NCI-H460 (cell line): ENCODE measurements around the gene VRK3. TPM values are rescaled to one million over a fixed set of nuclear protein-coding genes. Genes with fewer than 3 reads are reported as not detected.
"Not testable (repeated sequence)": the region's sequence is repeated elsewhere in the genome, so short reads cannot be mapped to it uniquely, and the experiment has no call there.

Experiments used
- DNase-seq: peaks from one replicate; pipeline ENCODE4 v3.0.0-alpha.2; 2016; ENCODE audit warnings: low read depth; ENCODE audit errors: extremely low read depth
- polyA plus RNA-seq: library from polyadenylated mRNA; depleted of rRNA; stranded (reverse); fragments of >200 nt; gene quantifications from 2 replicates; pipeline ENCODE4 v1.2.3, GENCODE V29; 2014; cell fraction: nucleus; rRNA removed
- total RNA-seq: library from RNA; depleted of rRNA; stranded (reverse); fragments of >200 nt; shearing (Covaris generic); gene quantifications from 2 replicates; pipeline ENCODE4 v1.2.3, GENCODE V29; 2014; rRNA removed

Gene VRK3, protein sequence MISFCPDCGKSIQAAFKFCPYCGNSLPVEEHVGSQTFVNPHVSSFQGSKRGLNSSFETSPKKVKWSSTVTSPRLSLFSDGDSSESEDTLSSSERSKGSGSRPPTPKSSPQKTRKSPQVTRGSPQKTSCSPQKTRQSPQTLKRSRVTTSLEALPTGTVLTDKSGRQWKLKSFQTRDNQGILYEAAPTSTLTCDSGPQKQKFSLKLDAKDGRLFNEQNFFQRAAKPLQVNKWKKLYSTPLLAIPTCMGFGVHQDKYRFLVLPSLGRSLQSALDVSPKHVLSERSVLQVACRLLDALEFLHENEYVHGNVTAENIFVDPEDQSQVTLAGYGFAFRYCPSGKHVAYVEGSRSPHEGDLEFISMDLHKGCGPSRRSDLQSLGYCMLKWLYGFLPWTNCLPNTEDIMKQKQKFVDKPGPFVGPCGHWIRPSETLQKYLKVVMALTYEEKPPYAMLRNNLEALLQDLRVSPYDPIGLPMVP
- 17.8 and 19.4 TPM in 2 replicates for total RNA-seq
- polyA plus RNA-seq: 12.5 and 13.9 TPM in 2 replicates

DNA sequence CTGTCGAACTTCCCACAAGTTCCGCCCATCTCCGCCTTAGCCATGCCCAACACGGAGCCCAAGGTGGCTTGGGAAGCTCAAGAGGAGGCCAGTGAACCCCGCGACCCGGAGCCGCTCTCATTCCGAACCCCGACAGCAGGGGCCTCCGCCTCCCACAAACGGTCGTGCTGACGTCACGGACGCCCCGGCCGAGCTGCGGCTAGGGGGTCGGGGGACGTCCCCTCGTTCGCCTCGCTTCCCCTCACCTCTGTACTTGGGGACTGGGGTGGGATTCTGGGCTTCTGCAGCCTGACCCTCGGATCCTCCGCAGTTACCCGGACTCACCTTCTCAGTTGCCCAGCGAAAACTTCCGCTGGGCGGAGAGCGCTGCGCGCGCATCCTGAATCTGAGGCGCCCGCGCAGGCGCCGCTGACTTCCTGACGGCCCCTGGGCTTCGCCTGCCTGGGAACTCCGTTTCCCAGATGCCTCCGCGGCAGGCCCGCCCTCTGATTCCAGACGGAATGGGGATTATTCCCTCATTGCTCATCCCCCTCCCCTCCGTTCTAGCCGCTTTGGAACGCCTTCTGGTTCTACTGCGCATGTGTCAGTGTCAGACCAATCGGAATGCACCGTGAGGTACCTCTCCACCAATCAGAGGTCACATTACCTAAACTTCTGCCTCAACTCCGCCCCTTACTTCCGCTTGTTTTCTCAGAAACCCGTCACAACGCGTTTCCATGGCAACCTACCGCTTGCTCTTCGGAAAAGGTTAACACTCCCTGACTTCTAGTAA, at the start of gene VRK3:
TSS of gene VRK3 (minus strand) at position 351 of the 772 bp plus-strand sequence. CDS start 9,210 bp downstream, outside the sequence.
- peak; percentile 99 for DNase-seq

DNA sequence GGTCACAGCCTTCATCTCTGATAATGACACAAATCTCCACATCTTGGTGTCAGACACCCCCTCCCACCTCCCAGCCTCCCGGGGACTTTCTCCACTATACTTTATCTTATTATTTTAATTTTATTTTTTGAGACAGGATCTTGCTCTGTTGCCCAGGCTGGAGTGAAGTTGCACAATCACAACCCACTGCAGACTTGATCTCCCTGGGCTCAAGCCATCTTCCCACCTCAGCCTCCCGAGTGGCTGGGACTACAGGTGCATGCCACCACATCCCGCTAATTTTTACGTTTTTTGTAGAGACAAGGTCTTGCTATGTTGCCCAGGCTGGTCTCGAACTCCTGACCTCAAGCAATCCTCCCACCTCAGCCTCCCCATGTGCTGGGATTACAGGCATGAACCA, 43.2 kb upstream of the VRK3 start:
- DNase-seq: not testable (repeated sequence)

DNA sequence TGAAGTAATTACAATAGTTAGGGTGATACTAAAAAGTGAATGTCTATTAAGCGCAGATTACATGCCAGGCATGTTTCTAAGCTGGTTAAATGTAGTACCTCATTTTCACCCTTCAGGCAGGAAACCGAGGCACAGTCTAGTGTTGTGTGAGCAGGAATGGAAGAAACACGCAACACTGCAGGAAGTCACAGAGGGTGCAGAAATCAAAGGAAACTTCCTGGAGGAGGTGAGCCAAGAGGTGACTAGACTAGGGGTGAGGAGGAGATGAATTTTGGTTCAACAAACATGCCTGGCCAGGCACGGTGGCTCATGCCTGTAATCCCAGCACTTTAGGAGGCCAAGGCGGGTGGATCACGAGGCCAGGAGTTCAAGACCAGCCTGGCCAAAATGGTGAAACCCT, 42.4 kb upstream of the VRK3 start:
- no peak for DNase-seq

DNA sequence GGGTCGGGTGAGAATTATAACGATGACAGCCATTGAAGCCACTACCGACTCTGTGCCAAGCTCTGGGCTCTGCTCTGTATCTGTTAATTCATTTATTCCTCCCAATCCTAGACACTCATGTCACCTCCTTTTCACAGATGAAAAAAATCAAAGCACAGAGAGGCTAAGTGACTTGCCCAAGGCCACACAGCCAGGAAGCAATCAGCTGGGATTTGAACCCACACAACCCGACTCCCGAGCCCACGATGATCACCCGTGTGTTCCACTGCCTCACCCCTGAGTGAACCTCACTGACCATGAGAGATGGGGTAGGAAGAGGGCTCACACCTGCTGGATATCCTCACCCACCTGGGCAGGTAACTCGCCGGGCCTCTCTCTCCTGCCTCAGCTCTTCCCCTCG, 40.8 kb upstream of the VRK3 start:
- no peak for DNase-seq

DNA sequence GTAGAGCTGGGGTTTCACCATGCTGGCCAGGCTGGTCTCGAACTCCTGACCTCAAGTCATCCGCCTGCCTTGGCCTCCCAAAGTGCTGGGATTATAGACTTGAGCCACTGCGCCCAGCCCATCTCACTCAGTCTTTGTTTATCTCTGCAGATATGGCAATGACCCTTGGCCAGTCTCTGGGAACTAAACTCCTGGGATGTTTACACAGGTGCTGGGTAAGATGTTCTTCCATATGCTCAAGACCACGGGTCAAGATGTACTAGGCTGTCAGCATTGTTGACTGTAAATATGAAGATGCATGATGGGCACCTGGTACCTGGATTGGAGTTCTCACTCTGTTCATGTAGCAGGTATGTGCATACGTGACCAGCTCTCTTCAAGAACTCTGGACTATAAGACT, 36.5 kb upstream of the VRK3 start:
- no peak for DNase-seq

DNA sequence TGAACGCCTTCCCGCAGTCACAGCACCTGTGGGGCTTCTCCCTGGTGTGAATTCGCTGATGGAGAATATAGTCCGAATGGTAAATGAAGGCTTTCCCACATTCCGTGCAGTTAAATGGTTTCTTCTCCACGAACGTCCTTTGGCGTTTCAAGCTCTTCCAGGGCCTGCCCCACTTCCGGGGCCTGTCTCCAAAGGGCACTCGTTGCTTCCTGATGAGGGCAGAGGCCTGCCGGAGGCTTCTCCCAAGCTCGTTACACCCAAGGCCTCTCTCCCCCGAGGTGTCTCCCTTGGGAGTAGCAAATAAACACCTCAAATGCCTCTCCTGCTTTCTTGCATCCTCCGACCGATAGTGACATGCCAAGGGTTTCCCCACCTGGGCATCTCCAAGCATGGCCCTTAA, 34.9 kb upstream of the VRK3 start:
- DNase-seq: no peak

DNA sequence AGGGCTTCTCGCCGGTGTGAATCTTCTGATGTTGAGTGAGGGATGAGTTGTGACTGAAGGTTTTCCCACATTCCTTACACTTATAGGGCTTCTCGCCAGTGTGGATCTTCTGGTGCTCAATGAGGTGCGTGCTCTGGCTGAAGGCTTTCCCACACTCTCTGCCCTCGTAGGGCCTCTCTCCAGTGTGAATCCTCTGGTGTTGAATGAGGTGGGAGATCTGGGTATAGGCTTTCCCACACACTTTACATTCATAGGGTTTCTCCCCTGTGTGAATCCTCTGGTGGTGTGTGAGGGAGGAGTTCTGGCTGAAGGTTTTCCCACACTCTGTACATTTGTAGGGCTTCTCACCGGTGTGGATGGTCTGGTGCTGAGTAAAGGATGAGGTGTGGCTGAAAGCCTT, 33.9 kb upstream of the VRK3 start:
- DNase-seq: no peak

DNA sequence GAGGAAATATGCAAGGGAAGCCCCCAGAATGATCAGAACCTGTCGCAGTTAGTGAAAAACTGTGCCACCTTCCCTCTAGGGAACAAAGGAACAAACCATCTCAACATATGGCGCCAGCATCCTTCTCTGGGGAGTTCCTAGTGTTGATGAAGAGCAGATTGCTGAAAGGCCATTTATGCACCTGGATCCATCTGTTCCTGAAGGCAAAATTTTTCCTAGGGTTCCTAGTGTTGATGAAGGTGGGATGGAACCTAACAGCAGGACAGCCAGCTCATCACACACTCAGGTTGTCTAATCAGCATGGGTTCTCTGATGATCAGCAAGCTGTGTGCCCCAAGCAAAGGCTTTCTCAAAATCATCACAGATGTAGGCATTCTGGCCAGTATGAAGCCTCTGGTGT, 33.3 kb upstream of the VRK3 start:
- no peak for DNase-seq

DNA sequence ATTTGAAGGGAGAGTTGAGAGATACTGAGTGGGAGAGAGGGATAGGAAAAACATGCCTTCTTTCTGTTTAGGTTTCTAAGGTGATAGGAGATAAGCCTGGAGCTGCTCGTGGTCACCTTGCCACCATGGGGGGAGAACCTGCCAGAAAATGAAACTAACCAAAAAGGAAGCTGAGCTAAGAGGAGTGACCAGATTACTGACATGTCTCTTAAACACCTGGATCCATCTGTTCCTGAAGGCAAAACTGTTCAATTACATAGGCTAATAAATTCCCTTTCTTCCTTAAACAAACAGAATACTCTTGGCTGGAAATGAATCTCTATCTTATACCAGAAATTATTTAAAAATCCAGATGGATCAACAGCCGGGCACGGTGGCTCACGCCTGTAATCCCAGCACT, 27.9 kb upstream of the VRK3 start:
- no peak for DNase-seq

DNA sequence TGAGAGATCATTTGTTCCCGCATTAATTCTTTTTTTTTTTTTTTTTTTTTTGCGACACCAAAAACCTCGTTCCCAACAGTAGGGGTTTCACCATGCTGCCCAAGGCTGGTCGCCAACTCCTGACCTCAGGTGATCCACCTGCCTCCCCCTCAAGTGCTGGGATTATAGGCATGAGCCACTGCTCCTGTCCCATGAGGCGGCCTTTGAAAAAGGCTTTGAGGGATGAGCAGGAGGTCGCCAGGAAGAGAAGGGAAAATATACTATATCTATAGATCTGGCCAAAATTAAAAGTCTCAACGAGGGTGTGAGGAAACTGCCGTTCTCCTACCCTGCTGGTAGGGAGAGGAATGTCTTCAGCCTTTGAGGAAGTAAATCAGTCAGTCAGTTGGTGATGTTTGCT, 26.8 kb upstream of the VRK3 start:
- DNase-seq: no peak

DNA sequence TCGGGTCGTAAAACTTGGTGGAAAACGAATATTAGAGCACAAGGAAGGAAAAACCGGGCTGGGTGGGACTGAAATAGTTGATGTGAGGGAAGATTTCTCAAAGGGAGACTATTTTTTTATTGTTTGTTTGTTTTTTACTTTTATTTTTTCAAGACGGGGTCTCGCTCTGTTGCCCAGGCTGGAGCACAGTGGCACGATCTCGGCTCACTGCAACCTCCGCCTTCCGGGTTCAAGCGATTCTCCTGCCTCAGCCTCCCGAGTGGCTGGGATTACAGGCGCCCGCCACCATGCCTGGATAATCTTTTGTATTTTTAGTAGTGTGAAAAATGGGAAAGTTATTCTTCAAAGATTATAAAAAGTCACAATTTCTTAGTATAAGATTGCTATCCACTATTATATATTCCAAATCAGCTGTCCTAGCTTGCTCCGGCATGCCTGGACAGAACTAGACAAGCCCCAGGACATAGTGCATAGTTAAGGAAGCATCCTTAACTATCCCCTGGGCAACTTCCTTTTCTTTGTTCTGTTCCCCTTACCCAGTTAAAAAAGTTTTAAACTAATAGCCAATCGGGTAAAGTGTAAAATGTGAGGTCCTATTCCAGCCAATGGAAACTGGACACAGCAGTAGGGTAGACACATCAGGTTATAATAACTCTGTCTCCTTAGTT, 26.2 kb upstream of the VRK3 start:
- not testable (repeated sequence) for DNase-seq

DNA sequence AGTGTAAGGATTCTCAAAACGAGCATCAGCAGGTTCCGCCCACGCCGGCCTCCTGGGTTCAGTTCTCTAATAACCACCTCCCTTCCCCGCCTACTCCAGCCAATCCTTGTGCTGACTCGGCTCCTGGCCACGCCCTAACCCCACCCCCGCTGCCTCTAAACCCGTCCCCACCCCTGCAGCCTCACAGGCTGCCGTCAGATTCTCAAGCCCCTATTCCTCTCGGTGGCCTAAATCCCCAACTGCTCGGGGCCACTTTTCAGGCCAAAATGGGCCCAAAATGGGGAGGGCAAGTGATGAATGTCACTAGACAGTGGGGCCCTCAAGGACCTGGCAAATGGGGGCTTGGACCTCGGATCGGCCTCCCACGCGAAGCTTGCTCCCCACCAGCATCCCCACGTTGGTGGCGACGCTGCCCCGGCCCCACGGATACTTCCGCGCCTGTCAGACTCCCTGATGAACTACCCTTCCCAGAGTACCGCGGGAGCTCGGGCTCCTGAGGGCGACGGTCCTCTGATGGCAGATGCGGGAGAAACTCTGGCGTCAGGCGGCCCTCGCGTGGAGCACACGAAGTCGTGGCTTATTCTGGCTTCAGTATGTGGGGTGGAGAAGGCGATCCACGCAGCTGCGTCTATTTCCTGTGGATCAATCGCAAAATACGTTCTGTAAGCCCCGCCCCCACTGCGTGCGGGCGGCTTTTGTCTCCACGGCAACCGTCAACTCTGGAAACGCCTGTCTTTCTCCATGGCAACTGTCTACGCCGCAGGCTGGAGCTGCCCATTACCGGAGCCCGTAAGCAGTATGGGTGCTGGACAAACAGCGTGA, 25.4 kb upstream of the VRK3 start:
- peak; percentile 60 for DNase-seq

DNA sequence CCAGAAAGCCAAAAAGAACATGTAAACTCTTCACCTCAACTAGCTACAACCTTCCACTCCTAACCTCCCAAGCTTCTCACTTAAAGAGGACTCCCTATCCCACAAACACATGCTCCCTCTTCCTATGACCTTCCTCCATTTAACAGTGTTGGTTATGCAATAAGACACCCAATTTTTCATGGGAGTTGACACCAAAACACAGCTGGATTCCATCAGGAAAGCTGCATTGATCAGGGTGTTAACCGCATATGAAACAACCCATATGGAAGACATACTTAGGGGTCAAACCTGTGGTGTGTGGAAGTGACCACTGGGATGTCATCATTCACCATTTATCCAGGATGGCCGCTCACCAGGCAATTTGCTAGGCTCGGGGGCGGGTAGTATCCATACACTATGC, 22.5 kb upstream of the VRK3 start:
- DNase-seq: no peak

DNA sequence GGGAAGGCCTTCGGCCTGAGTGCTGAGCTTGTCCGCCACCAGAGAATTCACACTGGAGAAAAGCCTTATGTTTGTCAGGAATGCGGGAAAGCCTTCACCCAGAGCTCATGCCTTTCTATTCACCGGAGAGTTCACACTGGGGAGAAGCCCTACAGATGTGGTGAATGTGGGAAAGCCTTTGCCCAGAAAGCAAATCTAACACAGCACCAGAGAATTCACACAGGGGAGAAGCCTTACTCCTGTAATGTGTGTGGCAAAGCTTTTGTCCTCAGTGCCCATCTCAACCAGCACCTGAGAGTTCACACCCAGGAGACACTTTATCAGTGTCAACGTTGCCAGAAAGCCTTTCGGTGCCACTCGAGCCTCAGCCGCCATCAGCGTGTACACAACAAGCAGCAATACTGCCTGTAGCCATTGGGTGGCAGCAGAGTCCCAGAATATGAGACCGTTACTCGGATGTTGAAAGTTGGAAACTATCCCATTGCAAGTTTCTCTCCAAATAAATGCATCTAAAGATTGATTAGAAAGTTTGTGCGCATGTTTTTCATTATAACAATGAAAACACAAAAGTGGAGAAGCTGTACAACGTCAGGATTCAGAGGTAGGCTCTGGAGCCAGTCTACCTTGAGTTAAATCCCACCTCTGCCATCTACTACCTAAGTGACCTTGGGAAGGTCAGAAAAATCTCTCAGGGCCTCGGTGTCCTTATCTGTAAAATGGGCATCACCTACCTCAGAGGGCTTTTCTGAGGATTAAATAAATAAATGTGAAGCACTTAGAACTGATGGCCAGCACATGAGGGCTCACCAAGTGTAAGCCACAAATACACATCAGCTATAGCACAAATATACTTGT, 21.7 kb upstream of the VRK3 start:
- DNase-seq: peak; percentile 31

DNA sequence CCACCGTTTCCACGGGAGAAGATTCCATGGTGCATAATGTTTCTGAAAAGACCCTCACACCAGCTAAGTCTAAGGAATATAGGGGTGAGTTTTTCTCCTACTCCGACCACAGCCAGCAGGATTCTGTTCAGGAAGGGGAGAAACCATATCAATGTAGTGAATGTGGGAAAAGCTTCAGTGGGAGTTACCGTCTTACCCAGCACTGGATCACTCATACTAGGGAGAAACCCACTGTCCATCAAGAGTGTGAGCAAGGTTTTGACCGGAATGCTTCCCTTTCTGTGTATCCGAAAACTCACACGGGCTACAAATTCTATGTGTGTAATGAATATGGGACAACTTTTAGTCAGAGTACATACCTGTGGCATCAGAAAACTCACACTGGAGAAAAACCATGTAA, 19.8 kb upstream of the VRK3 start:
- DNase-seq: no peak

DNA sequence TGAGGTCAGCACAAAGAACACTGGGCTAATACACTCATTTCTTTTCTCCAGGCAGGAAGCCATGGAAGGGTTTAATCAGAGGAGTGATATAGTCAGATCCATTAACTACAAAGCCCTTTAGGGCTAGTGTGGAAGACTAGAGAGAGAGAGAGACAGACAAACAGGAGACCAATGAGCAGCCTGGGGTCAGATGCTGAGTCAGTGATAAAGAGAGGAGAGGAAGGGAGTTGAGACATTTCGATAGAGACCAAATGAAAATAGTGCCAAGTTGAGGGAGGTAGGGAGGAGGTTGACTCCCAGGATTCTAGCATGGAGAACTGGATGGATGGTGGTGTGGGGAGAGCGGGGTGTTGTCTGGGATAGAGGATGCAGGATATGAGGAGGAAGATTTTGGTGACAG, 18.8 kb upstream of the VRK3 start:
- DNase-seq: no peak

DNA sequence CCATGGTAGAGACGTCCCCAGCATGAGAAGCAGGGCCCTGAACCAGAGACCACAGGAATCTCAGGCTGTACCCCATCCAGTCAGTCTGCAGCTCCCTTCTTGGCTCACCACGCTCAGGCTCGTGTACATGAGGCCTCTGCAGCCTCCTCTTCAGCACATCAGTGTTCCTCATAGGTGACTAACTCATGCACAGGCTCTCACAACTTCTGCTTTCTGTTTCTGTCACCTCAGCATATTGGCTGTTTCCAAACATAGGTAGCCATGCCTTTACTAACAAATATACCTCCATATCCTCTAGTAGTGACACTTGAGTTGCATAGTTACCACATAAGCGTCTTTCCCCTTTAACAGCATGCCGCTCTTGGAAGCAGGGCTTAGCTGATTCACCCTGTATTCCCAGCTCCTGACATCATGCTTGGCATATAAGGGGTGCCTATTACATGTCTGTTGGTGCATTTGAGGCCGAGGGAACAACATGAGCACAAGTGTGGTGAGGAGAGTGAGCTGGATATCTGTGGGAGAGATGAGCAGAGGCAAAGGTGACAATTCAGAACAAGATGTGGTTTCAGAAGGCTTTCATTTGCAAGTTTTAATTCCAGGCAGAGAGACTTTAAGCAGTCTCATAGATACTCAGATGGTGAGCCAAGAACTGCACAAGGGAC, 17.3 kb upstream of the VRK3 start:
- no peak for DNase-seq

DNA sequence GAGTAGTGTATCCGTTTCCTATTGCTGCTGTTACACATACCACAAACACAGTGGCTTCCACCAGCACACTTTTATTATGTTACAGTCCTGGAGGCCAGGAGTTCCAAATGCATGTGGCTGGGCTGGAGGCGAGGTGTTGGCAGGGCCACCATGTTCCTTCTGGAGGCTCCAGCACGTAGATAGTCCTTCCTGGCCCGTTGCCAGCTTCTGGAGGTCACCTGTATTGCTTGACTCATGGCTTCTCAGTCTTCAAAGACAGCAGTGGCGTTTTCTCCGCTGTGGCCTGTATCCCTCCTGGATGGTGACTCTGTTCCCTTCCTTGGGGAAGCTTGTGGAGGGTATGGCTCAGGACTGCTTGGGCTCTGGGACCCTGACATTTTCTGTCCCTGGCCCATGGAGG, 15.8 kb upstream of the VRK3 start:
- no peak for DNase-seq

DNA sequence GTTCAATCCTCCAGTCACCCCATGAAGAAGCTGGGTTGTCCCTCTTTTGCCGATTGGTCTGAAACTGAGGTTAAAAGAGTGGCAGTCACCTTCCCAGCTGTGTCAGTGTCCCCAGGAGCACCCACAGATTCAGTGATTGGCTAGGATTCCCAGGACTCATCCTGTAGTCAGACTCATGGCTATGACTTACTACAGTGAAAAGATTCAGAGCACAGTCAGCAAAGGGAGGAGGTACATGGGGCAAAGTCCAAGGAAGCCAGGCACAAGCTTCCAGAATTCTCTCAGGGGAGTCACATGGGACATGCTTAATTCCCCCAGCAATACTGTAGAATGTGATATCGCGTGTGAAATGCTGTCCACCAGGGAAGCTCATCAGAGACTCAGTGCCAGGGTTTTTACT, 14.8 kb upstream of the VRK3 start:
- DNase-seq: no peak
